A673 (cell line): ENCODE measurements around the gene U2AF1L4. TPM values are rescaled to one million over a fixed set of nuclear protein-coding genes. Genes with fewer than 3 reads are reported as not detected.

Source experiments
- BruUV-seq: library from RNA; stranded (reverse); fragments of 400-500 nt; replicated peaks from 2 replicates; lab custom pipeline; 2021; lab: Mats Ljungman, UMichigan
- CTCF ChIA-PET: fragments of 300-600 bp; sonication (Branson Sonifier 250); formaldehyde crosslinking; loops from one replicate; lab custom pipeline; 2022; ENCODE audit warnings: antibody characterized with exemption; lab: Charles Lee
- POLR2A ChIA-PET: fragments of 300-600 bp; sonication (Branson Sonifier 250); formaldehyde crosslinking; loops from one replicate; lab custom pipeline; 2022; ENCODE audit warnings: antibody characterized with exemption; ENCODE audit not compliant: low non-redundant PET; lab: Charles Lee
- DNase-seq: peaks from one replicate; pipeline ENCODE4 v3.0.0-alpha.2; 2015; ENCODE audit warnings: low spot score
- H3K27ac ChIP-seq: fragments of 200-600 bp; sonication (generic); 2 replicates; pipeline ENCODE4 v1.5.1; 2016; ENCODE audit warnings: mixed run types, low read depth, mild to moderate bottlenecking, mixed read lengths, antibody characterized with exemption, low read length; ENCODE audit not compliant: poor library complexity, severe bottlenecking
- H3K27me3 ChIP-seq: fragments of 200-600 bp; sonication (generic); replicated peaks from 2 replicates; pipeline ENCODE4 v1.6.1; 2017; ENCODE audit warnings: mixed run types, low read depth, mild to moderate bottlenecking, mixed read lengths, antibody characterized with exemption, low read length; ENCODE audit not compliant: insufficient read depth, poor library complexity
- H3K36me3 ChIP-seq: fragments of 200-600 bp; sonication (generic); 2 replicates; pipeline ENCODE4 v1.6.1; 2016; ENCODE audit warnings: mixed run types, mild to moderate bottlenecking, mixed read lengths, antibody characterized with exemption, low read length; ENCODE audit not compliant: insufficient read depth, poor library complexity, severe bottlenecking
- H3K4me1 ChIP-seq: fragments of 200-600 bp; sonication (generic); 2 replicates; pipeline ENCODE4 v1.6.1; 2017; ENCODE audit warnings: mixed run types, mild to moderate bottlenecking, mixed read lengths, antibody characterized with exemption, low read length; ENCODE audit not compliant: insufficient read depth, poor library complexity, severe bottlenecking
- H3K4me3 ChIP-seq: fragments of 200-600 bp; sonication (generic); 2 replicates; pipeline ENCODE4 v1.5.1; 2016; ENCODE audit warnings: low read depth, mixed run types, mild to moderate bottlenecking, mixed read lengths, low read length; ENCODE audit not compliant: poor library complexity, severe bottlenecking
- H3K9me3 ChIP-seq: fragments of 200-600 bp; sonication (generic); 2 replicates; pipeline ENCODE4 v1.6.1; 2016; ENCODE audit warnings: mixed run types, low read depth, mild to moderate bottlenecking, mixed read lengths, antibody characterized with exemption, low read length; ENCODE audit not compliant: poor library complexity, severe bottlenecking
- CTCF ChIP-seq: fragments of 300-800, 200-600 bp; sonication (generic); conservative IDR thresholded peaks from 2 replicates; pipeline ENCODE4 v1.5.1; 2017; ENCODE audit warnings: low read depth, mild to moderate bottlenecking, antibody characterized with exemption, low read length, moderate library complexity, mixed read lengths
- EZH2 ChIP-seq: fragments of 200-600 bp; sonication (generic); IDR thresholded peaks from 2 replicates; pipeline ENCODE4 v1.6.1; 2017; ENCODE audit warnings: borderline replicate concordance, low read depth, mild to moderate bottlenecking, mixed read lengths, antibody characterized with exemption, low read length; ENCODE audit not compliant: poor library complexity, severe bottlenecking
- intact Hi-C: fragments of 100-400 bp; cut with micrococcal nuclease; formaldehyde crosslinking; loops from one replicate; pipeline ENCODE4 v1.10.0; 2022; ENCODE audit not compliant: unreplicated experiment
- total RNA-seq: library from RNA; stranded (reverse); gene quantifications from 2 replicates; pipeline ENCODE4 v1.2.3, GENCODE V29; 2021

Gene U2AF1L4
- total RNA-seq, 1 experiment from 2014 or later = 21.0 TPM

DNA sequence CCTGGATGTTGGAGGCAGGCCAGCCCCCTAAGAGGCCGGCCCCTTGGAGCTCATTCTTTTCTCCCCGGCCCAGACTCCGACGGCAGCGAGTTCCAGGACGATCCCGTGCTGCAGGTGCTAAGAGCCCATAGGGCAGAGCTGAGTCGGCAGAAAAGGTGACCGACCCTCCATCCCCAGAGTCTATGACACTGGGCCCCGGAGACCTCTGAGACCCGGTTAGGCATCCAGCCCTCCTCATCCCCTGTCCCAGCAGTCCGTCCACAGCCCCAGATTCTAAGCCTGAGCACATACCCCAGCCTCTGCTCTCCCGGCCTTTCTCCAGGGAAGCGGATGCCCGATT, 22.8 kb upstream of the U2AF1L4 start:
- no peaks in the 10 kb centered on the region for H3K27me3 ChIP-seq
- POLR2A ChIA-PET = no interaction called here

GRCh38 chr19:35767288-35768081, 22.3 kb upstream of the U2AF1L4 start:
- Histone ChIP-seq H3K9me3 (no peaks in the 10 kb centered on the region), H3K27me3 (no peaks in the 10 kb centered on the region), H3K4me1 (no peaks in the 10 kb centered on the region), H3K36me3 (peaks cover 14% of the 10 kb centered on the region), H3K27ac (no peak overlapping the region), H3K4me3 (no peak overlapping the region)
- TF ChIP-seq EZH2 (no peak), CTCF (no peak)
- ChIA-PET POLR2A (no interaction called here), CTCF (no interaction called here)
- BruUV-seq = no TSS peak
- no peak for DNase-seq
- intact Hi-C loops = no loop called here

More for the DNA sequence above, 22.8 kb upstream of the U2AF1L4 start:
- TF ChIP-seq CTCF (no peak), EZH2 (no peak)
- Histone ChIP-seq H3K4me1 (no peaks in the 10 kb centered on the region), H3K27ac (no peak overlapping the region), H3K4me3 (no peak overlapping the region), H3K36me3 (peaks cover 14% of the 10 kb centered on the region), H3K9me3 (no peaks in the 10 kb centered on the region)
- BruUV-seq = no TSS peak
- CTCF ChIA-PET = no interaction called here
- no peak for DNase-seq
- intact Hi-C loops = no loop called here

GRCh38 chr19:35766571-35767104, 21.4 kb upstream of the U2AF1L4 start:
- no peak overlapping the region for H3K4me3 ChIP-seq
- H3K36me3 ChIP-seq = peaks cover 21% of the 10 kb centered on the region
- no peak for TF ChIP-seq CTCF
- no peak for TF ChIP-seq EZH2
- no peaks in the 10 kb centered on the region for H3K4me1 ChIP-seq
- no peak overlapping the region for H3K27ac ChIP-seq
- intact Hi-C loops = no loop called here
- ChIA-PET POLR2A (no interaction called here), CTCF (no interaction called here)
- no TSS peak for BruUV-seq
- no peaks in the 10 kb centered on the region for H3K27me3 ChIP-seq
- H3K9me3 ChIP-seq = no peaks in the 10 kb centered on the region
- DNase-seq = no peak
